ENCODE measurements around the gene GLE1. TPM values are rescaled to one million over a fixed set of nuclear protein-coding genes. Genes with fewer than 3 reads are reported as not detected.
A peak's percentile ranks its signal among the peaks of the same experiment; 100 is the strongest.
"Not testable (repeated sequence)": the region's sequence is repeated elsewhere in the genome, so short reads cannot be mapped to it uniquely, and the experiment has no call there.

Gene GLE1
- total RNA-seq, 1 experiment from 2014 or later: 36.6 TPM

- TF ChIP-seq, protein P1, sequence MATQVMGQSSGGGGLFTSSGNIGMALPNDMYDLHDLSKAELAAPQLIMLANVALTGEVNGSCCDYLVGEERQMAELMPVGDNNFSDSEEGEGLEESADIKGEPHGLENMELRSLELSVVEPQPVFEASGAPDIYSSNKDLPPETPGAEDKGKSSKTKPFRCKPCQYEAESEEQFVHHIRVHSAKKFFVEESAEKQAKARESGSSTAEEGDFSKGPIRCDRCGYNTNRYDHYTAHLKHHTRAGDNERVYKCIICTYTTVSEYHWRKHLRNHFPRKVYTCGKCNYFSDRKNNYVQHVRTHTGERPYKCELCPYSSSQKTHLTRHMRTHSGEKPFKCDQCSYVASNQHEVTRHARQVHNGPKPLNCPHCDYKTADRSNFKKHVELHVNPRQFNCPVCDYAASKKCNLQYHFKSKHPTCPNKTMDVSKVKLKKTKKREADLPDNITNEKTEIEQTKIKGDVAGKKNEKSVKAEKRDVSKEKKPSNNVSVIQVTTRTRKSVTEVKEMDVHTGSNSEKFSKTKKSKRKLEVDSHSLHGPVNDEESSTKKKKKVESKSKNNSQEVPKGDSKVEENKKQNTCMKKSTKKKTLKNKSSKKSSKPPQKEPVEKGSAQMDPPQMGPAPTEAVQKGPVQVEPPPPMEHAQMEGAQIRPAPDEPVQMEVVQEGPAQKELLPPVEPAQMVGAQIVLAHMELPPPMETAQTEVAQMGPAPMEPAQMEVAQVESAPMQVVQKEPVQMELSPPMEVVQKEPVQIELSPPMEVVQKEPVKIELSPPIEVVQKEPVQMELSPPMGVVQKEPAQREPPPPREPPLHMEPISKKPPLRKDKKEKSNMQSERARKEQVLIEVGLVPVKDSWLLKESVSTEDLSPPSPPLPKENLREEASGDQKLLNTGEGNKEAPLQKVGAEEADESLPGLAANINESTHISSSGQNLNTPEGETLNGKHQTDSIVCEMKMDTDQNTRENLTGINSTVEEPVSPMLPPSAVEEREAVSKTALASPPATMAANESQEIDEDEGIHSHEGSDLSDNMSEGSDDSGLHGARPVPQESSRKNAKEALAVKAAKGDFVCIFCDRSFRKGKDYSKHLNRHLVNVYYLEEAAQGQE (IDR thresholded peaks at IDR 0.05; ENCODE audit: low read depth): no peak
- TF ChIP-seq CBX3 (IDR thresholded peaks at IDR 0.05; ENCODE audit: low read depth): no peak
- no peak for TF ChIP-seq ZNF274 (IDR thresholded peaks at IDR 0.05; ENCODE audit: low read depth, low read length)
- no peak for TF ChIP-seq EZH2phosphoT487 (IDR thresholded peaks at IDR 0.05; ENCODE audit: borderline replicate concordance)
- TF ChIP-seq RAD21 (IDR thresholded peaks at IDR 0.05; ENCODE audit: low read depth): no peak
These were observed 871 bp downstream of the GLE1 start (continued) for GRCh38 chr9:128505414-128505765.

DNA sequence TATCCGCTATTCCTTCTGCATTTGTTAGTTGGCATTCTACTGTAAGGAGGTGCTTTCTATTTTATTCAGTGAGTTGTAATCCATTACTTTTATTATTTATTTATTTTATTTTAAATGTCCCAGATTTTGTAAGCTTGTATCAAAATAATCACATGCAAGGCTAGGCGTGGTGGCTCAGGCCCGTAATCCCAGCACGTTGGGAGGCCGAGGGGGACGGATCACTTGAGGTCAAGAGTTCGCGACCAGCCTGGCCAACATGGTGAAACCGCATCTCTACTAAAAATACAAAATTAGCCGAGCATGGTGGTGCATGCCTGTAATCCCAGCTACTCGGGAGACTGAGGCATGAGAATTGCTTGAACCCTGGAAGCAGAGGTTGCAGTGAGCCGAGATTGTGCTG, 1.4 kb downstream of the GLE1 start:
- peak overlapping the region; percentile 91; the same call in 1 of the 2 replicates for H3K9ac ChIP-seq (ENCODE audit: low read length)
- ATAC-seq; H3K27ac ChIP-seq (ENCODE audit: low read depth, low read length); H4K20me1 ChIP-seq (ENCODE audit: insufficient read depth); DNase-seq (ENCODE audit: low read depth, low spot score); H3K9me2 ChIP-seq (ENCODE audit: insufficient read depth); RAD21 ChIA-PET (ENCODE audit: low non-redundant PET in 1 of 2, low total read pairs in 2 of 2, uncharacterized antibody in 2 of 2, unreplicated experiment in 2 of 2); BruUV-seq (replicated peaks); CTCF ChIA-PET; POLR2A ChIA-PET; H3K36me3 ChIP-seq (ENCODE audit: control insufficient read depth in 1 of 2, insufficient read depth in 2 of 2, low read length in 2 of 2); H3K27me3 ChIP-seq (ENCODE audit: insufficient read depth, low read length); H3K9me3 ChIP-seq (ENCODE audit: control insufficient read depth in 1 of 2, insufficient read depth in 1 of 2, low read depth in 1 of 2, low read length in 2 of 2); H2AFZ ChIP-seq (ENCODE audit: low read depth, low read length, poor library complexity, severe bottlenecking): not testable (repeated sequence)
- peak overlapping the region; percentile 89 for H3K4me2 ChIP-seq (ENCODE audit: low read length)
- peaks cover 11 to 23% of the 10 kb centered on the region in 2 experiments for H3K4me1 ChIP-seq (ENCODE audit: control insufficient read depth in 1 of 2, insufficient read depth in 2 of 2, low read length in 2 of 2)
- peaks cover 24% of the 10 kb centered on the region for H3K79me2 ChIP-seq (ENCODE audit: insufficient read depth, low read length)
- intact Hi-C loops (cut with micrococcal nuclease): loop anchor here (5.0 kb wide), 1 partner anchor 46 kb away; the partner anchor contains the start of gene SPTAN1
- H3K4me3 ChIP-seq (replicated peaks in 1 of 2; ENCODE audit: low read depth in 1 of 2, low read length in 2 of 2): peak overlapping the region; percentile 85 to 96
